Stimulated activated naive CD4-positive, alpha-beta T cell treated with Interleukin-2 at 50 U/mL for 16 hours (primary cell): ENCODE measurements around the gene ZNF674.
"Not testable (repeated sequence)": the region's sequence is repeated elsewhere in the genome, so short reads cannot be mapped to it uniquely, and the experiment has no call there.

Source experiments
- DNase-seq: peaks from one replicate; lab custom pipeline; 2025; lab: John Stamatoyannopoulos, UW

Gene ZNF674

DNA sequence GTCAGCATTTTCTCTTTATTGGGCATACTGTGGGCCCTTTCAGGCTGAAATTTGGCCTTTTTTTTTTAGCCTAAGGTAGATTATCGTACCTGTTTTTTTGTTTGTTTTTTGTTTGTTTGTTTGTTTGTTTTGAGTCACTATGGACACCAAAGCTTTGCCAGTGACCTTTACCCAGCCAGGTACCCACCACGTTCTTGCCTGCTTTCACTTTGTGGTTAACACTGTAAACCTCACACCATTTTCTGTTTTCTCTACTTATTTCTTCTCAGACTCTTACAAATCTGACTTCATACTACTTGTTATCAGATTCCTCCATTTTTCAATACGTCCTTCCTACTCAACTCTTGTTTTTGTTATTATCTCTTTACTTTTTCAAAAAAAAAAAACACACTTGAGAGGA lies 81.5 kb downstream of the ZNF674 start:
- DNase-seq: no peak

DNA sequence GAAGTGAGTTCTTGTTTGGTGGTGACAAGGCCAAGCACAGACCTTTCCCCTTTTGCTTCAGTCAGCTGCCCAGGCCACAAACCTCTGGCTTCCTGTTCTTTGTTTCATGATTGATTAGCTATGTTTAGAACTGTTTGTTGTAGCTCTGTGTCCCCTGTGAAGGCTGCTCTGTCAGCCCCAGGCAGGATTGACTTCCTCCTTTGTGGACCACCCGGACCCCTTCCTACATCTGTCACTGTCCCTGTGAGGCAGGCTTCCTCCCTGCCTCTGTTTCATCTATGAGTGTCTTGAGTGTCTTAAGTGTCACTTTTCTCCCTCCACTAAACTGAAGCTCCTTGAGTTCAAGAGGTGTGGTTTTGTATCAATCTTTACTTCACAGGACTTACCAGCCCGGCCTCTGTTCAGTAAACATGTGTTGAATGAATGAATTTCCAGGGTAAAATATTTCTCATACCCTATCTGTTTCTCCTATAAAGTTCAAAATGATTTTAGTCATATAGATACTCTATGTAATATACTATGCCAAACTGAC lies 83.5 kb downstream of the ZNF674 start:
- DNase-seq: no peak

DNA sequence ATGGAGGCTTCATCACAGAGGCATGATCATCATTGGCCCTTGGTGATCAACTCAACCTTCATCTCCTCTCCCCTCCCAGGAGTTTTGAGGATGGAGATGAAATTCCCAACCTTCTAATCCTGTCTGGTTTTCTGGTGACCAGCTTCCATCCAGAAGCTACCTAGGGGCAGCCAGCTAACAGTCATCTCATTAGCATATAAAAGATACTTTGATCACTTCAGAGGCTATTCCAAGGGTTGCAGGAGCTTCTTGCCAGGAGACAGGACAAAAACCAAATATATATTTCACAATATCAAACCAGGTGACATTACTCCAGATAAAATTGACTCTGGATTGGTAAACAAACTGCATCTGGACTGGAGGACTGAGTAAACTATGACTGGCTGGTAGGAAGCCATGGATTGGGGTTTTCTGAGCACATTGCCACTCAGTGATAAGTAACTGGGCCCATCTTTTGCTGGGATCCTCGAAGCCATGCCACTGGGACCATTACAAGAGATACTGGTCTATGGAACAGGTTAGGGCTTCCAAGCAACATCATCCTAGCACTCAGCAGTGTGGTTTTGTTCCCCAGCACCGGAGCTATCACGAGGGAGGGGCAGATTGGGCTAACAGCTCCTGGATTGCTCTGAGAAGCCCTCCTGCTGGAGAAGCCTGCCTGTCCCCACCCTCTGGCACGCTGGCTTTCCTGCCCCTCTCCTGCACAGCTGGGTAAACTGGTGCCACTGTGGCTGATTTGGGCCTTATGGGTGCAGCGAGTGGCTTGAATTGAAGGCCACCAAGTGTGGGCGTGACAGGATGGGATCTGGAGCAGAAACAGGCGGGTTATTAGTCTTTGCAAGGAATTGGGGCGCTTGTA lies 84.2 kb downstream of the ZNF674 start:
- not testable (repeated sequence) for DNase-seq

DNA sequence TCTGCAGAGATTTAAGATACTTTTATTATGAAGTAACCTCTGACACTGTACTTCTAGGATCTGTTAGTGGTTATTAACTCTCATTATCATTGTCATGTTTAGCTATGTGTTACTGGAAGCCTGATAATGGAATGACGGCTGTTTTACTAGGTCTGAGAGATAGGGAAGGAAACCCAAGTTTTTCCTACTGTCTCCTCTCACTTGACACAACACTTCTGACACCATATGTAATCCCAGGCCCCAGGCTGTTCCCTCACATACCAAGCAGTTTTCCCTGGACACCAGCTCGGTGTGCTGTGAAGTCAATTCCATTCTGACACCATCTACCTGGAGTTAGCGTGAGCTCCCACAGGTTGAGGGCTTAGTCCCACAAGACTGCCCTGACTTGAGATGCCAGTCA lies 85.6 kb downstream of the ZNF674 start:
- DNase-seq: no peak

DNA sequence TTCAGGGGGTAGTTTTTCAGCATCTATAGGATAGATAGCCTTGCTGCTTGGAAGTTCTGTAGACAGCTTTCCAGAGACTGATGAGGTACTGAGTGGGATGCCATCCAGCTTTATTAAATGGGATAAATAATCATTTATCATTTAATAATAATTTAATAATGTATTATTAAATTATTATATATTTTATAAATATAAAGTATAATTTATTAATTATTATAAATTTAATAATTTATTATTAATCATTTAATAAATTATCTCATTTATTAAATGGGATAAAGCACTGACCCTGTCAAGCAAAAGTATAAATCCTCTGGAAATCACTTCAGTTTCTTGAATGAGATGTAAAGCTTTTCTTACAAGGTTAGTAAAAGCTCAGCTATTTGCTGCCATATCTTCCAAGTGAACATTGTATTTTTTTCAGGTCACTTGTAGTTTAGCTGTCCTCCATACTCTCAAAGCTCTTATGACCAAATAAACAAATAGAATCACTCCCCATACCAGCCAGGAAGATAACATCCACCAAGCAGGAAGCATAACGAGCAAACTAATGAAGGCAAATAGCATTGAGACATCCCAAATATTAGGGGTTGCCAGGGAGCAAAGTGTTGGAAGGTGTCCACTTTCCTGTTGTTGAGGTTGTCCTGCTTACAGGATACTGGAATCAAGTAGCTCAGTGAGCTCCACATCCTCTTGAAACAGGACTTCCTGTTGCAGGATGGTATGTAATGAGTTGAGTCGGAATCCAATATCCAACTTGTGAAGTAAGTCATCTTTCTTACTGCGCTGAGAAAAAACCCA lies 88.9 kb downstream of the ZNF674 start:
- no peak for DNase-seq
